ENCODE data around the gene ADCK2.

DNA sequence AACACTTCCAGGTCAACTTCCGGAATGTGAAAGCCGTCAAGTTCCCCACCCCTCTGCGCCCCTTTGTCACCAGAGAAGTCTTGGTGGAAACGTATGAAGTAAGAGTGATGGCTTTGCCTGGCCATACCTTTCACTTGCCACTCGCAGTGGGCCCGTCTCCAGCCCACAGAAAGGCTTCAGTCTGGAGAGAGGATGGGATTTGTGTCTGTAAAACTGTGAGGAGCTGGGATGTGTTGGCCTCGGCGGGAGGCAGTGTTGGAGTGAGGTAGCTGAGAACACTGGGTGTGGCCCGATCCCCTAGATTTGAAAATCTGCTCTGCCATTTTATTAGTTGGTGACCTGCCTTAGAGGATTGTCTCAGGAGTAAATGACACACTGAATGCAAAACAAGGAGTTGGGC, 6.4 kb downstream of the ADCK2 start:
- TF ChIP-seq, protein P1, sequence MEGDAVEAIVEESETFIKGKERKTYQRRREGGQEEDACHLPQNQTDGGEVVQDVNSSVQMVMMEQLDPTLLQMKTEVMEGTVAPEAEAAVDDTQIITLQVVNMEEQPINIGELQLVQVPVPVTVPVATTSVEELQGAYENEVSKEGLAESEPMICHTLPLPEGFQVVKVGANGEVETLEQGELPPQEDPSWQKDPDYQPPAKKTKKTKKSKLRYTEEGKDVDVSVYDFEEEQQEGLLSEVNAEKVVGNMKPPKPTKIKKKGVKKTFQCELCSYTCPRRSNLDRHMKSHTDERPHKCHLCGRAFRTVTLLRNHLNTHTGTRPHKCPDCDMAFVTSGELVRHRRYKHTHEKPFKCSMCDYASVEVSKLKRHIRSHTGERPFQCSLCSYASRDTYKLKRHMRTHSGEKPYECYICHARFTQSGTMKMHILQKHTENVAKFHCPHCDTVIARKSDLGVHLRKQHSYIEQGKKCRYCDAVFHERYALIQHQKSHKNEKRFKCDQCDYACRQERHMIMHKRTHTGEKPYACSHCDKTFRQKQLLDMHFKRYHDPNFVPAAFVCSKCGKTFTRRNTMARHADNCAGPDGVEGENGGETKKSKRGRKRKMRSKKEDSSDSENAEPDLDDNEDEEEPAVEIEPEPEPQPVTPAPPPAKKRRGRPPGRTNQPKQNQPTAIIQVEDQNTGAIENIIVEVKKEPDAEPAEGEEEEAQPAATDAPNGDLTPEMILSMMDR (IDR thresholded peaks at IDR 0.05) = no peak
- no peak for TF ChIP-seq EZH2phosphoT487 (IDR thresholded peaks at IDR 0.05)
- TF ChIP-seq EZH2 (IDR thresholded peaks at IDR 0.05) = no peak

Measured in neural progenitor cell (in vitro differentiated cells).